ENCODE data around the gene HECTD4. TPM values are rescaled to one million over a fixed set of nuclear protein-coding genes. Genes with fewer than 3 reads are reported as not detected.
"Not testable (repeated sequence)": the region's sequence is repeated elsewhere in the genome, so short reads cannot be mapped to it uniquely, and the experiment has no call there.

The HECTD4 gene
- total RNA-seq, 2 experiments from 2014 or later = 22.2 to 23.8 TPM

GRCh38 chr12:112401903-112402498 lies 19.8 kb upstream of the HECTD4 start:
- DNase-seq = no peak
- CTCF ChIA-PET = interaction anchor here (0.6 to 1.0 kb wide), 4 partner anchors 15 to 204 kb away, joined by 3 to 4 read pairs (median 4); no protein-coding TSS in a partner anchor
- H3K4me3 Mint-ChIP-seq = no peak overlapping the region
- peaks cover 16% of the 10 kb centered on the region for H3K4me1 Mint-ChIP-seq
- no peak for ATAC-seq
- POLR2A ChIA-PET = interaction anchor here (0.6 to 0.7 kb wide), 2 partner anchors 107 to 1904 kb away, joined by 3 read pairs; no protein-coding TSS in a partner anchor
- peaks cover 28% of the 10 kb centered on the region for H3K36me3 Mint-ChIP-seq (ENCODE audit: low read depth)
- no peaks in the 10 kb centered on the region for H3K9me3 Mint-ChIP-seq (ENCODE audit: low read depth)
- no peaks in the 10 kb centered on the region for H3K27me3 Mint-ChIP-seq
- no peak overlapping the region for H3K27ac Mint-ChIP-seq
- intact Hi-C loops (cut with DNase I, micrococcal nuclease) = loop anchor here (10.0 kb wide), 2 partner anchors 717 to 1657 kb away; partner anchors contain the start of genes ACAD10 (in 1 of the 2), BRAP (in 1 of the 2) and PPP1CC (in 1 of the 2)

- CTCF ChIA-PET = interaction anchor here (0.5 to 0.9 kb wide), 2 partner anchors 73 to 380 kb away, joined by 3 read pairs; no protein-coding TSS in a partner anchor
- ATAC-seq (no peak), DNase-seq (no peak)
- Mint-ChIP-seq H3K27ac (no peak overlapping the region), H3K27me3 (no peaks in the 10 kb centered on the region), H3K4me1 (peaks cover 8% of the 10 kb centered on the region), H3K9me3 (ENCODE audit: low read depth) (no peaks in the 10 kb centered on the region), H3K36me3 (ENCODE audit: low read depth) (peaks cover 19% of the 10 kb centered on the region), H3K4me3 (no peak overlapping the region)
- POLR2A ChIA-PET = no interaction called here
- intact Hi-C loops (cut with DNase I, micrococcal nuclease) = loop anchor here (10.0 kb wide), 2 partner anchors 716 to 1656 kb away; partner anchors contain the start of genes ACAD10 (in 1 of the 2), BRAP (in 1 of the 2) and PPP1CC (in 1 of the 2)
These were observed 18.8 kb upstream of the HECTD4 start for GRCh38 chr12:112401054-112401453.

DNA sequence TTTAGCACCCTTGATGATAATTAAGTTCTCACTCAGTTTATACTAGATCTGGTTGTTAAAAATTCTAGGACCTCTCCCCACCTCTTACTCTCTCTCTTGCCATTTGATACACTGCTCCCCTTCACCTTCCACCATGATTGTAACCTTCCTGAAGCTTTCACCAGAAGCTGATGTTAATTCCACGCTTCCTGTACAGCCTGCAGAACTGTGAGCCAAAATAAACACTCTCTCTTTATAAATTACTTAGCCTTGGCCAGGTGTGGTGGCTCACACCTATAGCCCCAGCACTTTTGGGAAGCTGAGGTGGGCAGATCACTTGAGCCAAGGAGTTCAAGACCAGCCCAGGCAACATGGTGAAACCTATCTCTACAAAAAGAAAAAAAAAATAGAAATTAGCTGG lies 11.1 kb upstream of the HECTD4 start:
- Mint-ChIP-seq H3K27me3 (peaks cover 2% of the 10 kb centered on the region), H3K9me3 (ENCODE audit: low read depth) (no peaks in the 10 kb centered on the region), H3K4me1 (no peaks in the 10 kb centered on the region), H3K4me3 (no peak overlapping the region), H3K36me3 (ENCODE audit: low read depth) (no peaks in the 10 kb centered on the region), H3K27ac (no peak overlapping the region)
- POLR2A ChIA-PET = no interaction called here
- intact Hi-C loops (cut with DNase I, micrococcal nuclease) = no loop called here
- CTCF ChIA-PET = no interaction called here
- ATAC-seq (no peak), DNase-seq (no peak)

- H3K27me3 Mint-ChIP-seq; H3K9me3 Mint-ChIP-seq (ENCODE audit: low read depth); DNase-seq; H3K4me3 Mint-ChIP-seq; H3K27ac Mint-ChIP-seq; H3K36me3 Mint-ChIP-seq (ENCODE audit: low read depth); CTCF ChIA-PET; POLR2A ChIA-PET; ATAC-seq: not testable (repeated sequence)
- peaks cover 14% of the 10 kb centered on the region for H3K4me1 Mint-ChIP-seq
- intact Hi-C loops (cut with DNase I, micrococcal nuclease) = loop anchor here (5.0 to 10.0 kb wide), 2 partner anchors 443 to 705 kb away; partner anchors contain the start of genes ACAD10 (in 1 of the 2) and BRAP (in 1 of the 2)
These were observed 7.9 kb upstream of the HECTD4 start for GRCh38 chr12:112389922-112390654.

- ChIA-PET POLR2A (no interaction called here), CTCF (interaction anchor here (3.1 kb wide), 1 partner anchor 191 kb away, joined by 59 read pairs; no protein-coding TSS in a partner anchor)
- no peak for ATAC-seq
- Mint-ChIP-seq H3K9me3 (ENCODE audit: low read depth) (no peaks in the 10 kb centered on the region), H3K27ac (no peak overlapping the region), H3K27me3 (peaks cover 4% of the 10 kb centered on the region), H3K4me3 (no peak overlapping the region), H3K4me1 (peaks cover 14% of the 10 kb centered on the region), H3K36me3 (ENCODE audit: low read depth) (no peaks in the 10 kb centered on the region)
- intact Hi-C loops (cut with DNase I, micrococcal nuclease) = loop anchor here (5.0 to 10.0 kb wide), 2 partner anchors 442 to 704 kb away; partner anchors contain the start of genes ACAD10 (in 1 of the 2) and BRAP (in 1 of the 2)
- no peak for DNase-seq
These were observed 7.0 kb upstream of the HECTD4 start for GRCh38 chr12:112389228-112389627.

- H3K27me3 Mint-ChIP-seq = peaks cover 4% of the 10 kb centered on the region
- DNase-seq (no peak), ATAC-seq (no peak)
- ChIA-PET POLR2A (interaction anchor here (1.3 kb wide), 1 partner anchor 188 kb away, joined by 5 read pairs; no protein-coding TSS in a partner anchor), CTCF (interaction anchor here (0.5 to 3.3 kb wide), 30 partner anchors 9 to 574 kb away, joined by 3 to 59 read pairs (median 4); no protein-coding TSS in a partner anchor)
- peak overlapping the region; percentile 71 for H3K4me3 Mint-ChIP-seq
- H3K9me3 Mint-ChIP-seq (ENCODE audit: low read depth) = no peaks in the 10 kb centered on the region
- no peaks in the 10 kb centered on the region for H3K36me3 Mint-ChIP-seq (ENCODE audit: low read depth)
- H3K4me1 Mint-ChIP-seq = peaks cover 19% of the 10 kb centered on the region
- H3K27ac Mint-ChIP-seq = peak overlapping the region; percentile 92
- intact Hi-C loops (cut with DNase I, micrococcal nuclease) = loop anchor here (1.0 to 10.0 kb wide), 7 partner anchors 23 to 702 kb away; partner anchors contain the start of genes ACAD10 (in 1 of the 2), BRAP (in 1 of the 2), MAPKAPK5 (in 1 of the 2) and RPL6 (in 1 of the 2)
These were observed 4.5 kb upstream of the HECTD4 start for GRCh38 chr12:112386726-112387125.

- Mint-ChIP-seq H3K9me3 (ENCODE audit: low read depth) (no peaks in the 10 kb centered on the region), H3K36me3 (ENCODE audit: low read depth) (peaks cover 2% of the 10 kb centered on the region), H3K27ac (peak overlapping the region; percentile 84), H3K4me1 (peaks cover 36% of the 10 kb centered on the region), H3K4me3 (peak overlapping the region; percentile 91), H3K27me3 (no peaks in the 10 kb centered on the region)
- ATAC-seq = no peak
- ChIA-PET POLR2A (no interaction called here), CTCF (no interaction called here)
- no peak for DNase-seq
- intact Hi-C loops (cut with DNase I, micrococcal nuclease) = loop anchor here (1.0 to 10.0 kb wide), 9 partner anchors 26 to 698 kb away; partner anchors contain the start of genes RPL6 (in 2 of the 2), ACAD10 (in 1 of the 2), BRAP (in 1 of the 2) and ERP29 (in 1 of the 2)
These were observed 635 bp upstream of the HECTD4 start for GRCh38 chr12:112382866-112383265.

GRCh38 chr12:112381406-112381882 lies 787 bp downstream of the HECTD4 start:
- ATAC-seq (peak; percentile 7), DNase-seq (peak; percentile 57)
- intact Hi-C loops (cut with DNase I, micrococcal nuclease) = loop anchor here (5.0 to 10.0 kb wide), 3 partner anchors 249 to 697 kb away; partner anchors contain the start of genes ACAD10 (in 1 of the 2), BRAP (in 1 of the 2) and NAA25 (in 1 of the 2)
- Mint-ChIP-seq H3K27me3 (no peaks in the 10 kb centered on the region), H3K36me3 (ENCODE audit: low read depth) (peaks cover 2% of the 10 kb centered on the region), H3K27ac (peak overlapping the region; percentile 90), H3K4me1 (peaks cover 24% of the 10 kb centered on the region), H3K4me3 (peak overlapping the region; percentile 91), H3K9me3 (ENCODE audit: low read depth) (no peaks in the 10 kb centered on the region)
- ChIA-PET POLR2A (interaction anchor here (0.5 kb wide), 1 partner anchor 684 kb away, joined by 4 read pairs; no protein-coding TSS in a partner anchor), CTCF (interaction anchor here (0.8 to 1.0 kb wide), 2 partner anchors 13 to 30 kb away, joined by 3 to 4 read pairs; no protein-coding TSS in a partner anchor)

DNA sequence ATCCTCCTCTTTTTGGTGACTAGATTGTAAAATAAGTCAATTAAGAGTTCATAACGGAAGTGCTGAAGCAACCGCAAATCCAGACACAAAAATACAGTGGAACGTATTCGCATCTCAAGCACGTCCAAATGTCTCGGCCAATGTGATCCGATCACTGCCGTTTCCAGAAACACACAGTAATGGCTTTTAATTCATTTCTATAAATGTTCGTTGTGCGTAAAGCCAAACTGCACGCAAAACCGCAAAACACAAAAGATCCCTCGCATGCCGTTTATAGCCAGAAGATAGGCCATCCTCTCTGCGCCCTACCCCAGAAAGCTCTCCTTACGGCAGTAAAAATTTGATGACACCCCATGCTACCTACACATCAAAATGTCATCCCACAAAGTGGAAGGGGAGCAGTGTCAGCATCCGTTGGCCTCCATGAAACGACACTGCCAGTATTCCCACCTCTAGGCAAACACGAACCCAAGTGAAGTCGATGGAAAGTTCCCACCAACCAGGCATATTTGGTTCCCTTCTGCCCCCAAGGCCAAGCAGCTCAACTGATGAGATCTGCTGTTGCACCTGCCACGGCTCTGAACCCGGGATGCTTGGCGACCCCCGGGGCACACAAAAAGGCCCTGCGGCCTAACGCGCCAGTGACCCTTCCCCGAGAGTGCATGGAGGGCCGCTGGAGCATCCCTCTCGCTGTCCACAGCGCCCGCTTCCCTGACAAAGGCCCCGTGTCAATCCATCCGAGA lies 1.4 kb downstream of the HECTD4 start:
- Mint-ChIP-seq H3K4me1 (peaks cover 22% of the 10 kb centered on the region), H3K9me3 (ENCODE audit: low read depth) (no peaks in the 10 kb centered on the region)
- POLR2A ChIA-PET = no interaction called here

DNA sequence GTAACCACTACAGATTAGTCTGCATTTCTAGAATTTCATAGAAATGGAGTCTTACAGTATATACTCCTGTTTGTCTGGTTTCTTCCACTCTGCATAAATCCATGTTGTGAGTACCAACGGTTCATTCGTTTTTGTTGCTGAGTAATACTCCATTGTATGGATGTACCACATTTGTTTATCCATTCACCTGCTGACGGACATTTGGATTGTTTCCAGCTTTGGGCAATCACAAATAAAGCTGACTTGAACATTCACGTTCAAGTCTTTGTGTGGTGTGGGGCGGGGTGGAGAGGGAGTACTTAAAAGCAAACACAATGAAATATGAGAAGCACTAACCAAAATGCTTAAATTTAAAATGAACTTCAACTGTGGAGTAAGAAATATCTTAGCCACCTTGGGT lies 7.1 kb downstream of the HECTD4 start:
- H3K27me3 Mint-ChIP-seq = no peaks in the 10 kb centered on the region
- no peaks in the 10 kb centered on the region for H3K36me3 Mint-ChIP-seq (ENCODE audit: low read depth)
- H3K4me1 Mint-ChIP-seq = peaks cover 10% of the 10 kb centered on the region
- DNase-seq = no peak
- intact Hi-C loops (cut with DNase I, micrococcal nuclease) = no loop called here
- ATAC-seq = no peak
- H3K27ac Mint-ChIP-seq = no peak overlapping the region
- ChIA-PET POLR2A (no interaction called here), CTCF (interaction anchor here (1.2 kb wide), 1 partner anchor 12 kb away, joined by 3 read pairs; no protein-coding TSS in a partner anchor)
- H3K9me3 Mint-ChIP-seq (ENCODE audit: low read depth) = no peaks in the 10 kb centered on the region
- no peak overlapping the region for H3K4me3 Mint-ChIP-seq

More for the DNA sequence above, 1.4 kb downstream of the HECTD4 start:
- peak overlapping the region; percentile 91 for H3K4me3 Mint-ChIP-seq
- DNase-seq (peak; percentile 31), ATAC-seq (no peak)
- intact Hi-C loops (cut with DNase I, micrococcal nuclease) = loop anchor here (5.0 to 10.0 kb wide), 3 partner anchors 249 to 696 kb away; partner anchors contain the start of genes ACAD10 (in 1 of the 2), BRAP (in 1 of the 2) and NAA25 (in 1 of the 2)
- CTCF ChIA-PET = interaction anchor here (0.8 to 1.0 kb wide), 2 partner anchors 13 to 30 kb away, joined by 3 to 4 read pairs; no protein-coding TSS in a partner anchor
- peaks cover 2% of the 10 kb centered on the region for H3K36me3 Mint-ChIP-seq (ENCODE audit: low read depth)
- H3K27me3 Mint-ChIP-seq = no peaks in the 10 kb centered on the region
- peak overlapping the region; percentile 90 for H3K27ac Mint-ChIP-seq

Data from activated CD4-positive, alpha-beta T cell treated with anti-CD3 and anti-CD28 coated beads for 36 hours (primary cell).